Measurements from ENCODE around the gene CDK5RAP2. TPM values are rescaled to one million over a fixed set of nuclear protein-coding genes. Genes with fewer than 3 reads are reported as not detected.

The CDK5RAP2 gene
- total RNA-seq, 4 donors from 2014 or later, result 48.1 to 127 (median 76.7) TPM

- H3K4me1 ChIP-seq, result peaks cover 0 to 8% (median 2%) of the 10 kb centered on the region in 4 donors
- no peak overlapping the region for H3K4me3 ChIP-seq
- WGBS, 2 donors, result 70 to 72% methylated on average over 1 of the region's 1 CpG
- H3K27me3 ChIP-seq, result no peaks in the 10 kb centered on the region
- peaks cover 0 to 37% (median 2%) of the 10 kb centered on the region in 3 donors for H3K36me3 ChIP-seq
- TF ChIP-seq, protein P1, sequence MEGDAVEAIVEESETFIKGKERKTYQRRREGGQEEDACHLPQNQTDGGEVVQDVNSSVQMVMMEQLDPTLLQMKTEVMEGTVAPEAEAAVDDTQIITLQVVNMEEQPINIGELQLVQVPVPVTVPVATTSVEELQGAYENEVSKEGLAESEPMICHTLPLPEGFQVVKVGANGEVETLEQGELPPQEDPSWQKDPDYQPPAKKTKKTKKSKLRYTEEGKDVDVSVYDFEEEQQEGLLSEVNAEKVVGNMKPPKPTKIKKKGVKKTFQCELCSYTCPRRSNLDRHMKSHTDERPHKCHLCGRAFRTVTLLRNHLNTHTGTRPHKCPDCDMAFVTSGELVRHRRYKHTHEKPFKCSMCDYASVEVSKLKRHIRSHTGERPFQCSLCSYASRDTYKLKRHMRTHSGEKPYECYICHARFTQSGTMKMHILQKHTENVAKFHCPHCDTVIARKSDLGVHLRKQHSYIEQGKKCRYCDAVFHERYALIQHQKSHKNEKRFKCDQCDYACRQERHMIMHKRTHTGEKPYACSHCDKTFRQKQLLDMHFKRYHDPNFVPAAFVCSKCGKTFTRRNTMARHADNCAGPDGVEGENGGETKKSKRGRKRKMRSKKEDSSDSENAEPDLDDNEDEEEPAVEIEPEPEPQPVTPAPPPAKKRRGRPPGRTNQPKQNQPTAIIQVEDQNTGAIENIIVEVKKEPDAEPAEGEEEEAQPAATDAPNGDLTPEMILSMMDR (IDR thresholded peaks at IDR 0.05), result peak in 1 of 5 experiments; percentile 25
- TF ChIP-seq EP300 (IDR thresholded peaks at IDR 0.05), result no peak
- DNase-seq (ENCODE audit: low spot score in 2 of 2), result no peak
- H3K27ac ChIP-seq, result no peak overlapping the region
- H3K9me3 ChIP-seq, result no peaks in the 10 kb centered on the region
Measured at GRCh38 chr9:120612218-120612617, 32.3 kb upstream of the CDK5RAP2 start.

- 76 to 84% methylated on average over 1 of the region's 1 CpG for WGBS, 2 donors
- no peak overlapping the region for H3K27ac ChIP-seq
- no peaks in the 10 kb centered on the region for H3K9me3 ChIP-seq
- no peak for DNase-seq (ENCODE audit: low spot score in 2 of 2)
- peaks cover 0 to 42% (median 2%) of the 10 kb centered on the region in 3 donors for H3K36me3 ChIP-seq
- H3K4me1 ChIP-seq, result peaks cover 0 to 5% (median 0%) of the 10 kb centered on the region in 4 donors
- H3K27me3 ChIP-seq, result no peaks in the 10 kb centered on the region
- TF ChIP-seq EP300 (IDR thresholded peaks at IDR 0.05) (no peak), POLR2A (IDR thresholded peaks at IDR 0.05) (no peak)
- TF ChIP-seq, protein P1 (IDR thresholded peaks at IDR 0.05), result no peak
- H3K4me3 ChIP-seq, result no peak overlapping the region
Measured at GRCh38 chr9:120611690-120612068, 31.7 kb upstream of the CDK5RAP2 start.

DNA sequence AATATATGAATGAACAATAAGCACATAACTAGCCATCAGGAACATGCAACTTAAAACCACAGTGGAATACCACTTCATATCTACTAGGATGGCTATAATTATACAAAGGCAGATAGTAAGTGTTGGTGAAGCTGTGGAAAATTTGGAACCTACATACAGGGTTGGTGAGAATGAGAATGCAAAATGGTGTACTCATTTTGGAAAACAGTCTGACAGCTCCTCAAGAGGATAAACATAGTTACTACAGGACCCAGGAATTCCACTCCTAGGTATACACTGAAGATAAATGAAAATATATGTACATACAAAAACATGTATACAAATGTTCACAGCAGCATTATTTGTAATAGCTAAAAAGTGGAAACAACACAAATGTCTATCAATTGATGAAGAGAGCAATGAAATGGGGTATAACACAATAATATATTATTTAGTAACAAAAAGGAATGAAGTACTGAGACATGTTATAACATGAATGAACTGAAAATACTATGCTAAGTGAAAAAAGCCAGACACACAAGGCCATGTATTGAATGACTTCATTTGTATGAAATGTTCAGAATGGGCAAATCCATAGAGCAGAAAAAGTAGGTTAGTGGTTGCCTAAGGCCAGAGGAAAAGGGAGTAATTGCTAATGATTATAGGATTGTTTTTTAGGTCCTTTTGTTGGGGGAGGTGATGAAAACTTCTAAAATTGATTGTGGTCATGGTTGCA, 31.2 kb upstream of the CDK5RAP2 start:
- no peak for DNase-seq (ENCODE audit: low spot score in 2 of 2)
- no peaks in the 10 kb centered on the region for H3K9me3 ChIP-seq
- peaks cover 0 to 5% (median 0%) of the 10 kb centered on the region in 4 donors for H3K4me1 ChIP-seq
- no peaks in the 10 kb centered on the region for H3K27me3 ChIP-seq
- peaks cover 0 to 47% (median 2%) of the 10 kb centered on the region in 3 donors for H3K36me3 ChIP-seq
- no peak for TF ChIP-seq POLR2A (IDR thresholded peaks at IDR 0.05)
- TF ChIP-seq, protein P1 (IDR thresholded peaks at IDR 0.05), result no peak
- TF ChIP-seq EP300 (IDR thresholded peaks at IDR 0.05), result no peak
- H3K4me3 ChIP-seq, result no peak overlapping the region
- no peak overlapping the region for H3K27ac ChIP-seq

DNA sequence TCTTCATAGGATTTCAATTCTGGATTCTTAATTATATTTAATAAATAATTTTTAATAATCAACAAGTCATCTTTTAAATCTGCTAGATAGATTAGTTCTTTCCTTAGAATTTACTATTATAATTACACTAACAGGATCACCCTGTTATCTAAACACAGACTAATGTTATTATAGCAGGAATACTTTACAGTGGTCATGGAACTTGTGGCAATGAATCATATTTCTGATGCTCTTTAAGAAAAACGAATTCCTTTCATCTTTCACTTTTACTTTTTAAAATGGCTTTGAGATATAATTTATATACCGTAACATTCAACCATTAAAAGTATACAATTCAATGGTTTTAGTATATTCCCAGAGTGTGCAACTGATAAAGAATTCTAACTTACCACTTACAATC, 29.7 kb upstream of the CDK5RAP2 start:
- no peak for DNase-seq (ENCODE audit: low spot score in 2 of 2)

GRCh38 chr9:120608421-120608820, 28.5 kb upstream of the CDK5RAP2 start:
- Histone ChIP-seq H3K27me3 (no peaks in the 10 kb centered on the region), H3K9me3 (no peaks in the 10 kb centered on the region), H3K27ac (no peak overlapping the region), H3K4me1 (peaks cover 0 to 5% (median 0%) of the 10 kb centered on the region in 4 donors), H3K4me3 (no peak overlapping the region), H3K36me3 (peaks cover 2 to 63% (median 6%) of the 10 kb centered on the region in 3 donors)
- TF ChIP-seq, protein P1 (IDR thresholded peaks at IDR 0.05), result no peak
- TF ChIP-seq POLR2A (IDR thresholded peaks at IDR 0.05) (no peak), EP300 (IDR thresholded peaks at IDR 0.05) (no peak)
- no peak for DNase-seq (ENCODE audit: low spot score in 2 of 2)

More for the DNA sequence above, 29.7 kb upstream of the CDK5RAP2 start:
- H3K9me3 ChIP-seq, result no peaks in the 10 kb centered on the region
- peaks cover 0 to 5% (median 0%) of the 10 kb centered on the region in 4 donors for H3K4me1 ChIP-seq
- TF ChIP-seq POLR2A (IDR thresholded peaks at IDR 0.05) (no peak), EP300 (IDR thresholded peaks at IDR 0.05) (no peak)
- TF ChIP-seq, protein P1 (IDR thresholded peaks at IDR 0.05), result no peak
- H3K4me3 ChIP-seq, result no peak overlapping the region
- H3K27me3 ChIP-seq, result no peaks in the 10 kb centered on the region
- peaks cover 2 to 59% (median 6%) of the 10 kb centered on the region in 3 donors for H3K36me3 ChIP-seq
- no peak overlapping the region for H3K27ac ChIP-seq
- 75 to 86% methylated on average over 2 of the region's 2 CpGs for WGBS, 2 donors
